ENCODE measurements around the gene PC.
"Not testable (repeated sequence)": the region's sequence is repeated elsewhere in the genome, so short reads cannot be mapped to it uniquely, and the experiment has no call there.

PC gene

GRCh38 chr11:66958232-66958955 is at the start of gene PC:
Gene PC (minus strand): TSS chr11:66958383. CDS start chr11:66872159, 86,224 bp downstream.
- DNase-seq (ENCODE audit: low read depth) = peak; percentile 100

DNA sequence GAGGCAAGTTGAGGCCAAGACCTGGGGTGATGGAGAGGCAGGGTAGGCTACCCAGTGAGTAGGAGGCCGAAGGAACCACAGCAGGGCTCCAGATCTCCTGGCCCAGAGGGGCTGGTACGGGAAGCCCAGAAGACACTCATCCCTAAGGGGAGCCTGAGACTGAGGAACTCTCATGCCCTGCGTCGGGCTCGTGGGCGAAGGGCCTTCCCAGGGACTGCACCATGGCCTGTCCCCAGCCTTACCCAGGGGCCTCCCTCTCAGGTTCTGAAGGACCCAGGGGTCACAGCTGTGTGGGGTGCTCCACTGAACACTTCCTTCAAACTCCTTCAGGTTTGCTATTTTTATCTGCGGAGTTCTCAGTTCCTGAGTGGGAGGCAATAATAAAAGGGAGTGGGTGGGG is 48.9 kb upstream of the PC start:
- DNase-seq (ENCODE audit: low read depth) = no peak

GRCh38 chr11:67006029-67006884 is 48.1 kb upstream of the PC start:
- peak; percentile 51 for DNase-seq (ENCODE audit: low read depth)

DNA sequence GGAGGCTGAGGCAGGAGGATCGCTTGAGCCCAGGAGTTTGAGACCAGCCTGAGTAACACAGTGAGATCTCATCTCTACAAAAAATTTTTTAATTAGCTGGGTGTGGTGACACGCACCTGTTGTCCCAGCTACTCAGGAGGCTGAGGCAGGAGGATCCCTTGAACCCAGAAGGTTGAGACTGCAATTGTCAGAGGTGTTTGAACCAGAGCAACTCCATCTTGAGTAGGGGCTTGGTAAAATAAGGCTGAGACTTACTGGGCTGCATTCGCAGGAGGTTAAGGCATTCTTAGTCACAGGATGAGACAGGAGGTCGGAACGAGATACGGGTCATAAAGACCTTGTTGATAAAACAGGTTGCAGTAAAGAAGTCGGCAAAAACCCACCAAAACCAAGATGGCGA is 47.0 kb upstream of the PC start:
- DNase-seq (ENCODE audit: low read depth) = not testable (repeated sequence)

DNA sequence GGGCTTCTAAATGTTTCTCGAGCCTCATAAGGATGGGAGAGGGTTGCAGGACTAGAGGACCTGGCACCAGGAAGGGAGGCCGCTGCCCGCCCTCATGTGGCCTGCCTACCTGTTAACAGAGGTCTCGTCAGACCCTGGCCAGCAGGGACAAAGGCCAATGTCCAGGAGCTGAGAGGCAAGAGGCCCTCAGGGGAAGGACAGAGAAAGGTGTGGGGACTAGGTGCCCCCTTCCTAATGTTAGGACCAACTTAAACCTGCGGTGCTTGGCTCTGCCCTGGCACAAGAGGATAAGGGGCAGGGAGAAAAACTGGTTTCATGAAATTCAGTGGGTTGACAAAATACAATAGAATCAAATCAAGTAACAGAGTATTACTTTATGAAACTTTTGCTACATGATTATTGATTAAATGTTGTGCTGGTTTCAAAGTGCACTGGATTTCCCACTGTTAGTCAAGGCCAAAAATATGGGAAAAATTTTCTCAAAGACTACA is 44.8 kb upstream of the PC start:
- no peak for DNase-seq (ENCODE audit: low read depth)

DNA sequence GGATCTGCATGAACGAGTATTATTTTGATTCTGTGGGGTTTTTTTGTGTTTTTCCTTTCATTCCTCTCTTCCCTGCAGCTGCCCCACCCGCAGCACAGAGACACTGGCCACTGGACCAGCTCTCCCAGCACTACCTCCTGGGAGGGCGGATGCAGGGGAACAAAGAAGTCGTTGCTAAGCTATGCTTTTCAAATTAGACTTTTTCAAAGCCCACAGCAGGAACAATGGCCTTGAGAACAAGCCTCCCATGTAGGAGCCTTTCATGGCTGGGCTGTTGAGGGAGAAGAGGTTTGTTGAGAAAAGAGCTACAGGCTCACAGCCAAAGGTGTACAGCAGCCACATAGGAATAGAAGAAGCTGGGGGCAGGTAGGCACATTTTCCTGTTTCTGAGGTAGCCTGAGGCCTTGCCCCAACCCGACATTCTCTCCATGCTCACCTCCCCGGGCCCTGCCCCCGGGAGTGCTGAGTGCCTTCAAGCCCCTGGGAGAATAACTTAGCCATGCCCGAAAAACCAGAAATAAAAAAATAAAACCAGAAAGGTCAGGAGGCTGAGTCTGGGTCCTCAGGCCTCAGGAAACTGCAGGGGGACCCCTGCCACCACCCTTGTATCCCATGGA is 44.2 kb upstream of the PC start:
- DNase-seq (ENCODE audit: low read depth) = no peak

- DNase-seq (ENCODE audit: low read depth) = no peak
Measured at GRCh38 chr11:67001332-67001731, 43.1 kb upstream of the PC start.

- no peak for DNase-seq (ENCODE audit: low read depth)
Measured at GRCh38 chr11:66999555-66999954, 41.4 kb upstream of the PC start.

- peak; percentile 20 for DNase-seq (ENCODE audit: low read depth)
Measured at GRCh38 chr11:66996609-66997273, 38.6 kb upstream of the PC start.

DNA sequence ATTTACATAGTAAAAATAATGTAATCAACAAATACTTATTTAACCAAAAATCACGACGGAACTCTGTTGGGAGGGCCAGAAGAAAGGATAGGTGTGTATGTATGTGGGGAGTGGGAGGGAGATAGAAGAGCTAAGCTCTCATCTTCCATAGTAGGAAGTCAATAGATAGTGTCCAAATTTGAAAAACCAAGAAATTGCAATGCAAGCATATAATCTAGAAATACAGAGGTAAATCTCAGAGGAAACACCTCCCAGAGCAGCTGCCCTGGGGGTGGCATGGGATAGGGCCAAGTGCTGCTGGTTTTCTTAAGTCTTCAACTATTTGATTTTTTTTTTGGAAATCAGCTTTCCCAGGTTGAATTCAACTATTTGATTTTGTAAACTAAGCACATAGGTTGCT is 33.9 kb upstream of the PC start:
- no peak for DNase-seq (ENCODE audit: low read depth)

GRCh38 chr11:66989360-66989759 is 31.2 kb upstream of the PC start:
- DNase-seq (ENCODE audit: low read depth) = not testable (repeated sequence)

DNA sequence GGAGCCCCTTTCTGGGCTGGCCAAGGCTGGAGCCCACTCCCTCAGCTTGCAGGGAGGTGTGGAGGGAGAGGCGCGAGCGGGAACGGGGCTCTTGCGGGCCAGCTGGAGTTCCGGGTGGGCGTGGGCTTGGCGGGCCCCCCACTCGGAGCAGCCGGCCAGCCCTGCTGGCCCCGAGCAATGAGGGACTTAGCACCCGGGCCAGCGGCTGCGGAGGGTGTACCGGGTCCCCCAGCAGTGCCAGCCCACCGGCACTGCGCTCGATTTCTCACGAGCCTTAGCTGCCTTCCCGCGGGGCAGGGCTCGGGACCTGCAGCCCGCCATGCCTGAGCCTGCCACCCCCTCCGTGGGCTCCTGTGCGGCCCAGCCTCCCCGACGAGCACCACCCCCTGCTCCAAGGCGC is 30.6 kb upstream of the PC start:
- not testable (repeated sequence) for DNase-seq (ENCODE audit: low read depth)

GRCh38 chr11:66987924-66988637 is 29.9 kb upstream of the PC start:
- no peak for DNase-seq (ENCODE audit: low read depth)

DNA sequence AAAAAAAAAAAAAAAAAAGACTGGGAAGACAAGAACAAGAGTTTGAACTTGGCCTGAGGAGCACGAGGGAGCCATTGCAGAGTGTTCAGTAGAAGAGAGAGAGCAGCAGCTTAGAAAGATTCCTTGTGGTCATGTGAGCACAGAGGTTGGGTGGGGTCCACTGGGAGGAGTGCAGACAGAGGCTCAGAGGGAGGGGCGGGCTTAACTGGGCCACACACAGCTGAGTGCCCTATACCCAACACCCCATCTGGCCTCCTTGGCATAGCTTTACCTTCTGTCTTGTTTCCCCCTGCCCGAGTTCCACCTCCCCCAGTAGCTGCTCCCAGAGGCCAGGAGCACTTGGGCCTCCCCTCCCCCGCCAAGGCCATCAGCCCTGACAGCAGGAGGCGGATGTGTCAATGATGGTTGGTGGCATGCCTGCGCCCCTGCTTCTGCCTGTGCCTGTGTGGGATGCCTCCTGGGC is 29.0 kb upstream of the PC start:
- DNase-seq (ENCODE audit: low read depth) = no peak

- DNase-seq (ENCODE audit: low read depth) = no peak
Measured at GRCh38 chr11:66986178-66986545, 28.0 kb upstream of the PC start.

DNA sequence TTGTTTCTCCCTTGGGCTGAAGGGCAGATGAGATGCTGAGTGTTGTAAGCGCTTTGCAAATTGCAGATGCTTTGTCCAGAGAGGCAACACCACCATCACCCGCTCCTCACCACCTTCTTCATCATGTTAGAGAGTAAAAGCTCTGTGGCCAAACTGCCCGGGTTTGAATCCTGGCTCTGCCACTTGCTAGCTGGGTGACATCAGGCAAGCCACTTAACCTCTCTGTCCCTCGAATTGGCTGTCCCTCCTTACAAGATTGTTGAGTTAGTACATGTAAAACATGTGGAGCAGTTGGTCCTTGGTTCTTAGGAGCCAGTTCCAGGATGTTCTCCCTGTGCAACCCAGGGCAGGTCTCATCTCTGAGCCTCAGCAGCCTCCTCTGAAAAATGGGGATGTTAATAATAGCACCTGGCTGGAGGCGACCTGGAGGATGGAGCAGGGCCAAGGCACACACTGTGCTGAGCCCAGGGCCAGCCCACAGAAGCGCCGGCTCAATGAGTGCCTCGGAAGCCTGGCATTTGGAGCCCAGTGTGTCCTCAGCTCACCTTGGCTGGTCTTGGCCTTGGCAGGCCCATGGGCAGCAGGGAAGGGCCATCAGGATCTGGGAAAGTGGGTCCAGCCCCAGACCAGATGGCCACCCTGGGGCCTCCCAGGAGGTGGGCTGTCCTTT is 27.5 kb upstream of the PC start:
- no peak for DNase-seq (ENCODE audit: low read depth)

DNA sequence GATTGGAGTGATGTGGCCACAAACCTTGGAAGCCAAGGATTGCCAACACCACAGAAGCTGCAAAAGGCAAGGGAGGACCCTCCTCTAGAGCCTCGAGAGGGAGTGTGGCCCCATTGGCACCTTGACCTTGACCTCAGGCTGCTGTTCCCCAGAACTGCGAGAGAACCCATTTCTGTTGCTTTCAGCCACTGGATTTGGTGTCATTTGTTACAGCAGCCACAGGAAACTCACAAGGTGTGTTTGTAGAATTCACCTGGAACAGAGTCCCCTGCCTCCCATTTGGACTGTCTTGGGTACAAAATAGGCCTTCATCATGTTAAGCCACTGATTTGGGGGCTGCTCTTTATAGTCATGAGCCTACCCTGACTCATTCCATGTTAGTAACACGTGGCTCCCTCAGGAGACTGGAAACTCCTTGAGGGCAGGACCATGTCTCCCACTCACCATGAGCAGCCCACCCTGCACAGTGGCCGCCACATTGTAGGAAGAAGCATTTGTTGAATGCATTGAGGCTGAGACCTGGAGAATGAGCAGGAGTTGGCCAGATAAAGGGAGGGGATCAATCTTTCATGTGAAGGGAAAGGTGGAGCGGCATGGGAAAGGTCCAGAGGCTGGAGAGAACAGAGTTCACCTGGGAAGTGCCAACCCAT is 25.2 kb upstream of the PC start:
- no peak for DNase-seq (ENCODE audit: low read depth)

- DNase-seq (ENCODE audit: low read depth) = peak; percentile 81
Measured at GRCh38 chr11:66981976-66982578, 23.9 kb upstream of the PC start.

GRCh38 chr11:66979336-66979980 is 21.3 kb upstream of the PC start:
- DNase-seq (ENCODE audit: low read depth) = peak; percentile 36

All from fibroblast of gingiva (primary cell).